ENCODE results near the gene IRGC.

The IRGC gene

GRCh38 chr19:43723588-43723987 is 7.7 kb downstream of the IRGC start:
- DNase-seq (ENCODE audit: low read depth): no peak

GRCh38 chr19:43724896-43725295 is 9.0 kb downstream of the IRGC start:
- DNase-seq (ENCODE audit: low read depth): no peak

DNA sequence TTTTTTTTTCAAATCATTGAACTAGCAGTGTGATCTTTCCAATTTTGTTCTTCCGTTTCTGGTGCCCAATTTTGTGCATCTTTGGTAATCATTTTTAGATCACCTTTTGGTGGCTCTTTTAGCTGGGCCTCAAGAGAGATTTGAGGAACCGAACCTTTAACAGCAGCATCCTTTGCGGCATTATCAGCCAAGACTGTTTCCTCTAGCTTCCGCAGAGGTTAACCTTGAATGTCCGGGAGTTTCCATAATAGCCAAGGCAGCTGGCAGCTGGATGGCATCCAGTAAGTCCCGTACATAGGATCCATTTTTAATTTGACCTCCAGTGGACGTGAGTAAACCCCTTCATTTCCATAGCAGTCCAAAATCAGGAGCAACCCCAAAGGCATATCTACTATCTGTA is 9.6 kb downstream of the IRGC start:
- DNase-seq (ENCODE audit: low read depth): no peak

DNA sequence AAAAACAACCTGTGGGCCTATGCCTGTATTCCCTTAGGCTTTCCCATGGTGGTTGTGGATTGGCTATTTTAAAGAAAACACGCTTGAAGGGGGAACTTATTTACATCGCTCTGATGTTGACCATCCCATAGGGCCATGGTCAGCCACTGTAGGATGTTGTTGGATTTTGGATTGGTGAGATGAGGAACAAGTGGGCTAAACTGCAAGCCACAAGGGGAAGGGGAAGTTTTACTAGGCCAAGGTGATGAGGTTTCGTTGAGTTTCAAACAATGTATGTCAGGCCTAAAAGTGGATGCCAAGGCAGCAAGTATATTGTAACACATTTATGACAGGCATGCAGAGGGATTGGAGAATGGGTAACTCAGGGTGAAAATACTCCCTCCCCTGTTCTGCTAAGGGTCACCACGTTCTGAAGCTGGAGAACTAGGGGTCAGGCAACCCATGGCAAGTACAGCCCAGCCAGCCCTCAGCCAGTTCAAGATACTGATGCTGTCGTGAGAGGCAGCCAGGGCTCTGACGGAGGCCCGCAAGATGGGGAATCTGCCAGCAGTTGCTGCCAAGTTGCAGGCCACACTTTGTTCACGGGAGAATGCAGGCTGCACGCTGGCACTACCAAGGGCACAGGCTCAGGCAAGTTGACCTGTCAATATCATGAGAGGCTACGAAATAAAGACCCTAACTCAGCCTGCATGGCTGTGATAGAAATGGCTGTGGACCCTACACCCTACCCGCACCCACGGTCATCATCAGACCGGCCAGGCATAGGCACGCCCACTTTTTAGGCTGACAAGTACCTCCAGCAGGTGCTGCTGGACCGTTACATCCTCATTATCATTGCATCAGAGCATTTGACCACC is 11.1 kb downstream of the IRGC start:
- DNase-seq (ENCODE audit: low read depth): no peak

DNA sequence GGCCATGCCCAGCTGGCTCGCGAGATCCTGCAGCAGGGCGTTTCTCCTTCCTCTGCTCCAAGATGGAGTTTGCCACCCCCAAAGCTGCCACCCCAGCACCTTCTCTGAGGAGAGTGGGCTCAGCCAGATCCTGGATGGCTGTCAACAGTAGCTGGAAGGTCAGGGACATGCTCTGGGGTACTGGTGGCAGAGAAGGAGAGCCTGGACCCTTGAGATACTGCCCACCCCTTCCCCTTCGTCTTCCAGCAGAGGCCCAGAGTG is 11.6 kb downstream of the IRGC start:
- no peak for DNase-seq (ENCODE audit: low read depth)

- DNase-seq (ENCODE audit: low read depth): no peak
Observed at GRCh38 chr19:43729919-43730318, 14.0 kb downstream of the IRGC start.

- DNase-seq (ENCODE audit: low read depth): no peak
Observed at GRCh38 chr19:43731346-43731745, 15.5 kb downstream of the IRGC start.

DNA sequence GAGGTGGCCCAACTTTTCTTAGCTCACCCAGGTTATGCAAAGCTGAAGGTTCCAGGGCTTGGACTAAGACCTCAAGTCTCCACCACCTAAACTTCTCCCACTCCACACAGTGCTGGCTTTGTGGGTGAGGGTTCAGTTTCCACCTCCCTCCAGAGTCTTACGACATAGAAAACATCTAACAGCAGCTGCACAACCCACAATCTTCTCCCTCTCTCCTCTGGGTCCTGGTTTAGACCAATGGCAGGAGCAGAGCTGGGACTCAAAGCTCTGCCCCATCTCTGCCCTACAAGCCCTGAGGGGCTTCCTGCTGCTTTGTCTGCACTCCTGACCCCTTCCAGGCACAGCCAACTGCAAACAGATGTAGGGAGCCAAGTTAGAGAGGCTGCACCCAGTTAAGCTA is 16.0 kb downstream of the IRGC start:
- DNase-seq (ENCODE audit: low read depth): no peak

- no peak for DNase-seq (ENCODE audit: low read depth)
Observed at GRCh38 chr19:43735013-43735412, 19.1 kb downstream of the IRGC start.

DNA sequence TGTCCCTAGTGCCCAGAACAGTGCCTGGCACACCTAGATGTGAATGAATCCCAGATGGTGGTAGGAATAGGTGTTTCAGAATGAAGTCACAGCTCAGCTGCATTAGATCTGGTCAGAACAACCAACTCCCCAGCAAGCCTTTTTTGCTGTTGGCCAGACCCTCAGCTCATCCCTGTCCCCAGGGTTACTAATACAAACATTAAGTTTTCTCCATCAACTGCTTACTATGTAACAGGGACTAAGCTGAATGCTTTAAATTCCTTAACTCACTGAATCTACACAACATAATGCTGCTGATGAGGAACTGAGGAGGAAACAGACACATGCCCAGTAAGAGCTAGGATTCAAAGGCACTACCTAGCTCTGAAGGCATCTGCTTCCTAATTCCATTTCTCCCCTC is 20.1 kb downstream of the IRGC start:
- no peak for DNase-seq (ENCODE audit: low read depth)

DNA sequence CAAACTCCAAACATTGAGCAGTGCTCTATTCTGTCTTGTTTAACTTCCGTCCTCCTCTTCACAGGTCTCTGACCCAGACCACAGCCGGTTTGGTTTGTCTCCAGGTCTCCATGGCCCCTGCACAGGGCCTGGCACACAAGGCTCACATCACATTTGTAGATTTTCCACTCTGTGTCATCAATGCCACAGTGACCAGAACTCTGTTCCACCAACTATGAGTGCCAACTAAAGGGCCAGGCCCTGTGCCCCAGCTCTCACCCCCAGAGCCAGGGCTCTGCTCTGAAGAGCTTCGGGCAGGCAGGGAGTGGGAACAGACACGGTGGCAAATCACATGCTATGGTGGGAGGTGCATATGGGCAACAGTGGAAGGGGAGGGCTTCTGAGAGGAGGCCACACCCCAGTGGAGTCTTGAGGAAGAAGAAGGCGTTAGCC is 22.9 kb downstream of the IRGC start:
- no peak for DNase-seq (ENCODE audit: low read depth)

GRCh38 chr19:43739439-43740235 is 23.8 kb downstream of the IRGC start:
- DNase-seq (ENCODE audit: low read depth): no peak

DNA sequence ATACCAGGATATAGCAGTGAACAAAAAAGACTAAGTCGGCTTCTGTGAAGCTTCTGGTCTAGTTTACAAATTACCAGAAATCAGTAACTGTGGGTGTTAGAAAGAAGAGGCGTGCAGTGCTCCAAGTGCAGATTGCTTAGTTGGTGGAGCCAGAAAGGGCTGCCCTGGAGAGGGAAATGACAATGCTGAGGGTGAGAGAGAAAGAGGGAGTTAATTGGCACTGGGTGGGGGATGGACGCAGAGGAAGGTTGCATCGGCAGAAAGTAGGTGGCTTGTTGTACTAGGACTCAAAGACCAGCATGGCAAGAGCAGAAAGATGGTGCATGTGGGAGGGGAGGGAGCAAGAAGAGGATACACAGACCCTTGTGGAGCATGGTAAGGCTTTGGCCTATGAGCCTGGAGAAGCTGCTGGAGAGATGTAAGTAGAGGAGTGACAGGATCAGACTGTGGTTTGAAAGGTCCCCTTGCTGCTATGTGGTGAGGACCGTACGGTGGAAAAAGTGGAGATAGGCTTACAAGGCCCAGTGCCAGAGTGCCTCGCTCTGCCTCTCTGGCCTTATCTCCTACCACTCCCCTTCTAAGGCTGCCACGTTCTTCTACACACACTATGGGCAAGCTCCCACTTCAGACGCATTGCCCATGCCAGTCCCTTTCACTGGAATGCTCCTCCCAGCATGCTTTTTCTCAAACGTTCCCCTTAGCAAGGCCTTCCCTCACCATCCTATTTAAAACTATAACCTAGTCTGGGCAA is 25.4 kb downstream of the IRGC start:
- no peak for DNase-seq (ENCODE audit: low read depth)

DNA sequence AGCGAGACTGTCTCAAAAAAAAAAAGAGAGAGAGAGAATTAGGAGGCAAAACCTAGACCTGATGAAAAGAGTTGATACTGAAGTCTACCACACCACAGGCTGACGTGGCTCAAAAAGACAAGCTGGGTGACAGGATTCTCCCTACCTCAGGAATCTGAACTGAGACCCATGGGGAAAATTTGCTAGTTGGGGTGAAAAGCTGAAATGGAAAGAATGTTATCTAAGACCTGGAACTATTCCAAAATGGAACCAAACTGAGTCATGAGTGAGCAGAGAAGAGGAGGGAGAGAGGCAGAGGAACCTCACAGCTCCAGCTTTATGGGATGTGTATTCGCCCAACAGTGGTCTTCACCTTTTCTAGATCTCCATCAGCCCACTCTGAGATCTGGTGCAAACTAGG is 27.2 kb downstream of the IRGC start:
- DNase-seq (ENCODE audit: low read depth): no peak

- no peak for DNase-seq (ENCODE audit: low read depth)
Observed at GRCh38 chr19:43747557-43748204, 31.8 kb downstream of the IRGC start.

DNA sequence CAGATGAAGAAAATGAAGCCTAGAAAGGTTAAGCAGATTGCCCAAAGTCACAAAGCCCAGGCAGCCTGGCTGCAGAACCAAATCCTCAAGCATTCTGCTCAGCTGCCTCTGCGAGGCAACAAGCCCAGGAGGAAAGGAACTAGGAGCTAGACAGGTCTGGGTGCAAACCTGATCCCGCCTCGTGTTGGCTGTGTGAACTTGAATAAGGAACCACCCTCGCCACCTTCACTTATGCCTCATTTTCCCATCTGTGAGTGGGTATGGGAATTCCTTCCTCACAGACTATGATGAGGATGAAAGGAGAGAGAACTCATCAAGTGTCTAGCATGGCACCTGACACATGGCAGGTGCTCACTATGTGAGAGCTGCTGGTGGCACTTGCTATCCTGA is 32.3 kb downstream of the IRGC start:
- DNase-seq (ENCODE audit: low read depth): no peak

DNA sequence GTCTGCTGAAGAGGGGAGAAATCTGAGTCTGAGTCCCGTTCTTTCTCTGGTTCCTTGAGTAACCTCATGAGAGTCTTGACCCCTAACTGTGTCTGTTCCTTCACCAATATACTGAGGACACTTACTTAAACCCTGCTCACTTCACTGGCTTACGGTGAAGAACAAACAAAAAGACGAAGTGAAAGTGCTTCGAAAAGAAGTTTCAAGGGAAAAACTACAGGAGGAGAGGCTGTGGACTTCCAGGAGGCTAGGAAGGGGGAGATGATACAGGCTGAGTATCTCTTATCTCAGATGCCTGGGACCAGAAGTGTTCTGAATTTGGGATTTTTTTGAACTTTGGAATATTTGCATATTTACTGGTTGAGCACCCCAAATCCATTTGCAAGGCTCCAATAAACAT is 32.8 kb downstream of the IRGC start:
- DNase-seq (ENCODE audit: low read depth): no peak

- DNase-seq (ENCODE audit: low read depth): no peak
Observed at GRCh38 chr19:43749152-43749551, 33.3 kb downstream of the IRGC start.

DNA sequence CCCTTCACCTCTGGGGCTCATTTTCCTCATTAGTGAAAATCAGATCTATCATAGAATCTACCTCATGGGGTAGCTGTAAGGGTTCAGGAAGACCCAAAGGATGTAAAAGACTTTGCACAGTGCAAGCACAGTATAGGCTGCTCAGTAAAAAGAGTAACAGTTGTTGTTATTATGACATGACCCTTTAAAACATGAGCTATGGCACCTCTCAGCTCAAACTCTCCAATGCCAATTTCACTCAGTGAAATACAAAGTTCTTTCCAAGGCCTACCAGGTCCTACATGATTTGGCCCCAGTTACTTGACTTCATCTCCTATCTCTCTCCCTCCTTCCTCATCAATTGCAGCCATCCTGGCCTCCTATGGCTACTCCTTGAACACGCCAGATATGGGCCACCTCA is 34.0 kb downstream of the IRGC start:
- no peak for DNase-seq (ENCODE audit: low read depth)

GRCh38 chr19:43751466-43752220 is 35.8 kb downstream of the IRGC start:
- DNase-seq (ENCODE audit: low read depth): no peak

DNA sequence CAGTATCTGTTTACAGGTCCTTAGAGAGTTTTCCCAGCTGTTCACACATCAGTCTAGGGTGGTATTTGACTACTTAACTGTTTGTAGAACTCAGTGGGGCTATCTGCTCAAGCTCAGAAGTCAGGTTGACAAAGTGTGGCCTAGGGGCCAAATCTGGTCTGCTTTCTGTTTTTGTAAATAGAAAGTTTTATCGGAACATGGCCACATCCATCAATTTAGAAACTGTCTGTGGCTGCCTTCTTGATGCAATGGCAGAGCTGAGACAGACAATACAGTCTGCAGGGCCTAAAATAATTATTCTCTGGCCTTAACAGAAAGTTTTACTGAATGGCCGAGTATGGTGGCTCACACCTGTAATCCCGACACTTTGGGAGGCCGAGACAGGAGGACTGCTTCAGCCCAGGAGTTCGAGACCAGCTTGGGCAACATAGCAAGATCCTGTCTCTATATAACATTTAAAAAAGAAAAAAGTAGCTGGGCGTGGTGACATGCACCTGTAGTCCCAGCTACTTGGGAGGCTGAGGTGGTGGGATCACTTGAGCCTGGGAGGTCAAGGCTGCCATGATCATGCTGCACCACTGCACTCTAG is 36.5 kb downstream of the IRGC start:
- no peak for DNase-seq (ENCODE audit: low read depth)

DNA sequence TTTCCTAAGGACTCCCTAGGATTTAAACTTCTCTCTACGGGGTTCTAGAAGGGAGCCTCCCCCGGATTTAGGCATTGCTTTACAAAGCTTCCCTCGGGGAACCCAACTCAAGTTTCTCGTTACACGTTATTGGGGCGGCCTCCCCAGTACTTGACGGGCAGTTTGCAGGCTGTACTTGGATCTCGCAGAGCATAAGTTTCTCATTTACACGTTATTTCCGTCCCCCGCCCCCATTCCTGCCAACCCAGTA is 38.3 kb downstream of the IRGC start:
- DNase-seq (ENCODE audit: low read depth): no peak

Measured in T follicular helper cell (primary cell).